Endothelial cell of umbilical vein (primary cell): ENCODE measurements around the gene ULBP3. TPM values are rescaled to one million over a fixed set of nuclear protein-coding genes. Genes with fewer than 3 reads are reported as not detected.

Source experiments
- BruUV-seq: library from RNA; stranded (reverse); fragments of 400-500 nt; replicated peaks from 2 replicates; lab custom pipeline; 2021; lab: Mats Ljungman, UMichigan
- CTCF ChIA-PET: fragments of 300-600, 350-600 bp; sonication (Branson Sonifier 250); formaldehyde crosslinking; loops from one replicate; lab custom pipeline; 2021; ENCODE audit warnings: antibody characterized with exemption, inconsistent platforms; lab: Charles Lee
- POLR2A ChIA-PET: fragments of 300-600, 350-600 bp; sonication (Branson Sonifier 250); formaldehyde crosslinking; loops from one replicate; lab custom pipeline; 2021; ENCODE audit warnings: antibody characterized with exemption, inconsistent platforms; lab: Charles Lee
- DNase-seq: peaks from one replicate; pipeline ENCODE4 v3.0.0-alpha.2; 2011; ENCODE audit warnings: low read depth, low spot score
- FAIRE-seq: peaks from 2 replicates; lab custom pipeline; 2011; peaks lifted over from hg19 to GRCh38; lab: Jason Lieb, UNC
- H2AFZ ChIP-seq: 2 replicates; pipeline ENCODE4 v1.6.0; 2012; ENCODE audit warnings: low read depth, low read length, control low read depth, inconsistent platforms
- H3K27ac ChIP-seq: 2 replicates; pipeline ENCODE4 v1.5.1; 2011; ENCODE audit warnings: low read depth, mild to moderate bottlenecking, control low read depth, low read length, moderate library complexity; ENCODE audit not compliant: insufficient read depth
- H3K27me3 ChIP-seq, 2 experiments: 2 replicates each; pipeline versions ENCODE4 v1.6.0 to v1.6.1; 2011; ENCODE audit warnings: low read length in 2 of 2, mixed read lengths in 1 of 2; ENCODE audit not compliant: control insufficient read depth in 2 of 2, insufficient read depth in 2 of 2
- H3K36me3 ChIP-seq, 2 experiments: 2 replicates in 1 of 2; 3 replicates in 1 of 2; pipeline ENCODE4 v1.5.1; 2011; ENCODE audit warnings: low read length in 2 of 2, mild to moderate bottlenecking in 1 of 2, moderate library complexity in 1 of 2; ENCODE audit not compliant: control insufficient read depth in 2 of 2, insufficient read depth in 2 of 2; ENCODE audit errors: extremely low read depth in 1 of 2
- H3K4me1 ChIP-seq: 3 replicates; pipeline ENCODE4 v1.5.1; 2011; ENCODE audit warnings: mild to moderate bottlenecking, low read length; ENCODE audit not compliant: control insufficient read depth, insufficient read depth; ENCODE audit errors: extremely low read depth
- H3K4me2 ChIP-seq: 2 replicates; pipeline ENCODE4 v1.6.1; 2011; ENCODE audit warnings: low read length, control low read depth, mixed read lengths; ENCODE audit not compliant: insufficient read depth
- H3K4me3 ChIP-seq, 3 experiments: fragments of 200-600 bp in 1 of 3; sonication (generic), shearing (Covaris generic) in 1 of 3; replicated peaks in 1 of 3; 2 replicates each; pipeline ENCODE4 v1.5.1; 2011 to 2016; ENCODE audit warnings: control low read depth in 3 of 3, low read length in 3 of 3, mild to moderate bottlenecking in 2 of 3, inconsistent platforms in 1 of 3, low read depth in 1 of 3, moderate library complexity in 1 of 3; ENCODE audit not compliant: insufficient read depth in 1 of 3
- H3K79me2 ChIP-seq: 2 replicates; pipeline ENCODE4 v1.6.0; 2012; ENCODE audit warnings: low read length, inconsistent platforms; ENCODE audit not compliant: control insufficient read depth, insufficient read depth
- H3K9ac ChIP-seq: replicated peaks from 2 replicates; pipeline ENCODE3; 2011; ENCODE audit warnings: low read length, control low read depth; ENCODE audit not compliant: insufficient read depth; ENCODE audit errors: extremely low read depth
- H3K9me1 ChIP-seq: replicated peaks from 3 replicates; pipeline ENCODE4 v1.6.0; 2011; ENCODE audit warnings: mild to moderate bottlenecking, low read length; ENCODE audit not compliant: control insufficient read depth, insufficient read depth; ENCODE audit errors: extremely low read depth
- H3K9me3 ChIP-seq: replicated peaks from 2 replicates; pipeline ENCODE4 v1.5.1; 2012; ENCODE audit warnings: low read length, inconsistent platforms; ENCODE audit not compliant: control insufficient read depth, insufficient read depth
- H4K20me1 ChIP-seq: replicated peaks from 2 replicates; pipeline ENCODE3; 2011; ENCODE audit warnings: mild to moderate bottlenecking, low read length; ENCODE audit not compliant: control insufficient read depth, insufficient read depth; ENCODE audit errors: extremely low read depth
- EZH2 ChIP-seq: IDR thresholded peaks from 2 replicates; pipeline ENCODE4 v1.6.1; 2012; ENCODE audit warnings: borderline replicate concordance, low read depth, mild to moderate bottlenecking, moderate library complexity, low read length, inconsistent platforms; ENCODE audit not compliant: severe bottlenecking
- FOS ChIP-seq: IDR thresholded peaks from 2 replicates; pipeline ENCODE4 v1.6.1; 2011; ENCODE audit warnings: mild to moderate bottlenecking, low read length, moderate library complexity, borderline replicate concordance; ENCODE audit not compliant: insufficient read depth
- GATA2 ChIP-seq: IDR thresholded peaks from 2 replicates; pipeline ENCODE4 v1.7.0; 2011; ENCODE audit warnings: low read depth, mild to moderate bottlenecking, moderate library complexity, mixed read lengths, low read length; ENCODE audit not compliant: insufficient read length, insufficient read depth
- JUN ChIP-seq: IDR thresholded peaks from 2 replicates; pipeline ENCODE4 v1.6.1; 2011; ENCODE audit warnings: borderline replicate concordance, low read depth; ENCODE audit not compliant: insufficient read length, insufficient read depth
- MYC ChIP-seq: IDR thresholded peaks from one replicate; pipeline ENCODE4 v1.6.1; 2011; ENCODE audit warnings: mild to moderate bottlenecking, low read depth, low read length
- POLR2A ChIP-seq: IDR thresholded peaks from 2 replicates; pipeline ENCODE4 v1.6.1; 2012; ENCODE audit warnings: low read depth, mild to moderate bottlenecking, control low read depth, low read length
- POLR2AphosphoS5 ChIP-seq: IDR thresholded peaks from 2 replicates; pipeline ENCODE4 v1.6.1; 2012; ENCODE audit warnings: low read depth, mild to moderate bottlenecking, control low read depth, low read length, moderate library complexity; ENCODE audit not compliant: insufficient read depth
- dilution Hi-C: fragments of 300-500 bp; cut with MboI; formaldehyde crosslinking; loops from one replicate; pipeline ENCODE4 v1.15.0; 2019; ENCODE audit warnings: low sequenced_read_pairs; ENCODE audit not compliant: extremely low pct_ligation_motif_present
- intact Hi-C: fragments of 100-400 bp; cut with micrococcal nuclease; formaldehyde crosslinking; loops from one replicate; pipeline ENCODE4 v1.10.0; 2022
- polyA plus RNA-seq, 4 experiments: library from polyadenylated mRNA; depleted of rRNA in 3 of 4; stranded (reverse) in 3 of 4; unstranded in 1 of 4; fragments of >200 nt; gene quantifications; 2 replicates each; pipeline versions ENCODE4 v1.2.1 to v1.2.3, GENCODE V29; 2011 to 2012; ENCODE audit warnings: missing spikeins in 1 of 4
- total RNA-seq: library from RNA; stranded (reverse); gene quantifications from 2 replicates; pipeline ENCODE4 v1.2.3, GENCODE V29; 2021
- TF ChIP-seq, protein P1 (sequence below): IDR thresholded peaks from 2 replicates; pipeline ENCODE4 v1.6.1; 2011; ENCODE audit not compliant: insufficient read depth, insufficient read length
- TF ChIP-seq, protein P2 (sequence below), 2 donors: IDR thresholded peaks; 1 replicate in 1 of 2; 2 replicates in 1 of 2; pipeline ENCODE4 v1.5.1; 2011; ENCODE audit warnings: low read length in 2 of 2, mild to moderate bottlenecking in 2 of 2, moderate library complexity in 2 of 2, control low read depth in 1 of 2, inconsistent platforms in 1 of 2, low read depth in 1 of 2; ENCODE audit not compliant: insufficient read depth in 1 of 2; ENCODE audit errors: extremely low read depth in 1 of 2

The ULBP3 gene
- total and polyA plus RNA-seq, 2 donors (not counting 3 experiments of a cell fraction or from before 2014, with no cell fraction given), result 7.1 to 12.8 TPM

DNA sequence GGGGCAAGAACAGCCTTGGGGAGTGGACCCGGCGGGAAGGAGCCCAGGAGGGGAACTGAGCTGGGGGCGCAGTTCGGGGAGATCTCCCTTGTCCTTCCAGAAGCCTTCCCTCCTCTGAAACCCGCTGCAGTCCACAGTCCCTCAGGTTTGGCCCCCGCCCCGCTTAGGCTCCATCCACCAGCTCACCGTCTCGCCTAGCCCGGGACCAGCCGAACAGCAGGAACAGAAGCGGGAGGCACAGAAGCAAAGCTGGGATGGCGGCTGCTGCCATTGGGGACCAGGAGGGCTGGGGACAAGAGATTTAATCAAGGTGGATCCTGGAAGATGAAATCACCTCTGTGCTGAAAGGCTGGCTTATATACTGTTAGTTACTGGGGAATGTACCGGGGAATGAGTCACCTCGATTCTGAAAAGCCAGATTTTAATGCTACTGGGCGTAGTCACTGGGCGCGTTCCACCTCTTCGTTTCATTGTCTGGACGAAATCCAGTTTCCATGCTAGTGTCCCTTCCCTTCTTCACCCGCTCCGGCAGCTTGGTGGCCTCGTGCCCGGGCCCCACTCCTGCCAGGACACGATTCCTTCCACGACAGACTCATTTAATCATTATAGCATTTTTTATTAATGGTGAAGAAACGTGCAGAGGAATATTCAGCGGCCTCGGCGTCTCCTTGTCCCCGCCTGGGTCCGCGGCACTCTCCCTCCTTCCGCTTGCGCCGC lies 43.6 kb downstream of the ULBP3 start, which contains the start of gene RAET1L:
TSS of gene RAET1L (minus strand) at position 332 of the 717 bp plus-strand sequence. CDS start at position 271, 61 bp downstream.
- H3K36me3 ChIP-seq, result no peaks in the 10 kb centered on the region
- peak within 1 kb of the TSS; percentile 90 for H3K4me2 ChIP-seq
- FAIRE-seq, result peak; percentile 83
- intact Hi-C loops (loop anchor here (2.0 kb wide), 1 partner anchor 43 kb away; the partner anchor contains the start of gene ULBP3), dilution Hi-C loops (no loop called here)
- ChIA-PET CTCF (interaction anchor here (1.1 kb wide), 1 partner anchor 46 kb away, joined by 3 read pairs; no protein-coding TSS in a partner anchor), POLR2A (no interaction called here)
- H3K27me3 ChIP-seq, result peaks cover 28 to 34% of the 10 kb centered on the region in 2 experiments
- TF ChIP-seq JUN (peak; percentile 39), EZH2 (peak; percentile 53), FOS (peak; percentile 63), GATA2 (no peak)
- no TSS peak for BruUV-seq
- no peaks in the 10 kb centered on the region for H3K9me1 ChIP-seq
- peaks cover 9% of the 10 kb centered on the region for H3K4me1 ChIP-seq
- no peak within 1 kb of the TSS for H3K27ac ChIP-seq
- no peak within 1 kb of the TSS for H3K9ac ChIP-seq
- peak; percentile 35 for DNase-seq
- H3K4me3 ChIP-seq, result peak within 1 kb of the TSS in 2 of 3 experiments; percentile 8 to 27
- H3K9me3 ChIP-seq, result no peaks in the 10 kb centered on the region
- peak within 1 kb of the TSS; percentile 76 for H2AFZ ChIP-seq
- no peaks in the 10 kb centered on the region for H4K20me1 ChIP-seq
- no peaks in the 10 kb centered on the region for H3K79me2 ChIP-seq

DNA sequence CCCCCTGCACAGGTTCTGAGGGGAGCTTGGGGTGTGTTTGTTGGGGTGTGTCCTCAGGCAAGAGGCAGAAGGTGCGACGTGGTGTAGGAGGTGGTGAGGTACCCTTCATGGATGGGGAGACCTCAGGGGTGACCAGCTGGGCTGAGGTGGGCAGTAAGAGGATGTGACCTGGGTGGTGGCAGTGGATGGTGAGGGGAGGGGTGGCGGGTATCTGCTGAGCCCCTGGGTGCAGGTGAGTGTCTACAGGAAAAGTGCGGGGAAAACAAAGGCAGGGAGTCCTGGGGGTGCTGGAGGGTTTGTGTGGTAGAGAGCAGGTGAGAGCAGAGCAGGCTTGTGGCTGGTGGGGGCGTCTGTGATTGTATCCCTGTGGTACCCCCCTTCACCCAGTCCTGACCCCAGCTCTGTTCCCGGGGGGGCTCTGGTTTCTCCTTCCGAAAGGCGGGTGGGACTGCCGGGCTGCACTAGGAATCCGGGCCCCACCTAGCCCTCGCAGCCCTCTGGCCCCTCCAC lies 44.2 kb downstream of the ULBP3 start:
- Histone ChIP-seq H3K4me2 (no peak overlapping the region), H3K4me1 (peaks cover 9% of the 10 kb centered on the region), H3K27me3 (peaks cover 24 to 33% of the 10 kb centered on the region in 2 experiments), H2AFZ (no peak overlapping the region), H4K20me1 (no peaks in the 10 kb centered on the region), H3K36me3 (no peaks in the 10 kb centered on the region), H3K9me3 (no peaks in the 10 kb centered on the region), H3K79me2 (no peaks in the 10 kb centered on the region), H3K9me1 (no peaks in the 10 kb centered on the region), H3K4me3 (no peak overlapping the region), H3K27ac (no peak overlapping the region), H3K9ac (no peak overlapping the region)
- ChIA-PET CTCF (interaction anchor here (1.1 kb wide), 1 partner anchor 46 kb away, joined by 3 read pairs; no protein-coding TSS in a partner anchor), POLR2A (no interaction called here)
- dilution Hi-C loops (no loop called here), intact Hi-C loops (loop anchor here (2.0 kb wide), 1 partner anchor 44 kb away; the partner anchor contains the start of gene ULBP3)
- DNase-seq (no peak), FAIRE-seq (no peak)
- TF ChIP-seq POLR2AphosphoS5 (no peak), EZH2 (no peak), MYC (no peak), GATA2 (no peak), JUN (no peak), POLR2A (no peak), FOS (no peak)
- TF ChIP-seq, protein P1, sequence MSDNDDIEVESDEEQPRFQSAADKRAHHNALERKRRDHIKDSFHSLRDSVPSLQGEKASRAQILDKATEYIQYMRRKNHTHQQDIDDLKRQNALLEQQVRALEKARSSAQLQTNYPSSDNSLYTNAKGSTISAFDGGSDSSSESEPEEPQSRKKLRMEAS, result no peak
- TF ChIP-seq, protein P2, sequence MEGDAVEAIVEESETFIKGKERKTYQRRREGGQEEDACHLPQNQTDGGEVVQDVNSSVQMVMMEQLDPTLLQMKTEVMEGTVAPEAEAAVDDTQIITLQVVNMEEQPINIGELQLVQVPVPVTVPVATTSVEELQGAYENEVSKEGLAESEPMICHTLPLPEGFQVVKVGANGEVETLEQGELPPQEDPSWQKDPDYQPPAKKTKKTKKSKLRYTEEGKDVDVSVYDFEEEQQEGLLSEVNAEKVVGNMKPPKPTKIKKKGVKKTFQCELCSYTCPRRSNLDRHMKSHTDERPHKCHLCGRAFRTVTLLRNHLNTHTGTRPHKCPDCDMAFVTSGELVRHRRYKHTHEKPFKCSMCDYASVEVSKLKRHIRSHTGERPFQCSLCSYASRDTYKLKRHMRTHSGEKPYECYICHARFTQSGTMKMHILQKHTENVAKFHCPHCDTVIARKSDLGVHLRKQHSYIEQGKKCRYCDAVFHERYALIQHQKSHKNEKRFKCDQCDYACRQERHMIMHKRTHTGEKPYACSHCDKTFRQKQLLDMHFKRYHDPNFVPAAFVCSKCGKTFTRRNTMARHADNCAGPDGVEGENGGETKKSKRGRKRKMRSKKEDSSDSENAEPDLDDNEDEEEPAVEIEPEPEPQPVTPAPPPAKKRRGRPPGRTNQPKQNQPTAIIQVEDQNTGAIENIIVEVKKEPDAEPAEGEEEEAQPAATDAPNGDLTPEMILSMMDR (IDR thresholded peaks at IDR 0.05; ENCODE audit: extremely low read depth in 1 of 2, insufficient read depth in 1 of 2, low read depth in 1 of 2, low read length in 2 of 2), result no peak
- no TSS peak for BruUV-seq
